GM21390 (cell line): ENCODE results near the gene RTKN2.

Experiments
- ATAC-seq: cut with Tn5 transposase; IDR thresholded peaks from one replicate; pipeline ENCODE4 v1.9.1; 2021; ENCODE audit not compliant: unreplicated experiment

RTKN2 gene

GRCh38 chr10:62182171-62182570, 86.5 kb downstream of the RTKN2 start:
- ATAC-seq = no peak

DNA sequence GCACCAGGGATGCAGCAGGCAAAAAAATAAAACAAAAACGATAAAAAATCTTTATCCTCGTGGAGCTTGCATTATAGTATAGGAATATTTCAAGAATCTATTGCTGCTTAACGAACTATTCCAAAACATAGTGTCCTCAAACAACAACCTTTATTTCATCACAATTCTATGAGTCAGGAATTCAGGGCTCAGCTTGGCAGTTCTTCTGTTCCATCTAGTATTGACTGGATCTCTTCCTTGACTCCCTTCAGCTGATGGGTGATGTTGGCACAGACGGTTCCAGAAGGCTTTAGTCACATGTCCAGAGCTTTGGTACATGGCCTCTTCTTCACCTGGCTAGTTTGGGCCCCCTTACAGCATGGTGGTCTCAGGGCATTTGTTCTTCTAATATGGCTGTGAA, 88.0 kb downstream of the RTKN2 start:
- ATAC-seq = no peak

DNA sequence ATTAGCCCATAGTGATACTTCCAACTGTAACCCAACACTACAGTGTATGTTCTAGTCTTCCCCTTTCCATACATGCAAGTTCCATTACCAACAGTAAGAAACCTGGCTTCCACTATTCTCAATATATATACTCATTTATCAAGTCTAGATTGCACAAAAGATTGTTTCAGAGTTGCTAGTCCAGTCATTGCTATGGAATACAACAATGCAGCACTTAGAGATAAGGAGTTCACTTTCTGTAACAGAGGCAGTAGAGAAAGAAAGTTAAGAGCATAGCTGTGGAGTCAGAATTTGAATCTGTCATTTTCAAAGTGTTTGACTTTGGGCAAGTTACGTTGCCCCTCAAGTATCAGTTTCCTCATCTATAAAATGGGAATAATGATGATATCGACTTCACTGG, 90.1 kb downstream of the RTKN2 start:
- no peak for ATAC-seq

- ATAC-seq = no peak
These were observed 91.5 kb downstream of the RTKN2 start for GRCh38 chr10:62177111-62177510.

DNA sequence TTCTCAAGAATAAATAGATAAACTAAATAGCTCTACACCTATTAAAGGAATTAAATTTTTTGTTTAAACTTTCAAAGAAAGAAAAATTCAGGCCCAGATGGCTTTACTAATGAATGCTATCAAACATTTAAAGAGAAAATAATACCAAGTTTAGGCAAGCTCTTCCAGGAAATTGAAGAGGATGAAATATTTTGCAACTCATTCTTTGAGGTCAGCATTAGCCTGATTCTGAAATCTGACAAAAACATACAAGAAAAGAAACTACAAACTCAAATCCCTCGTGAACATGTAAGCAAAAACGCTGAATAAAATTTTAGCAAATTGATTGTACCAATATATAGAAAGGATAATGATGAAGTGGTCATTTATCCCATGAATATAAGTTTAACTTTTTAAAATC, 93.4 kb downstream of the RTKN2 start:
- ATAC-seq = no peak

DNA sequence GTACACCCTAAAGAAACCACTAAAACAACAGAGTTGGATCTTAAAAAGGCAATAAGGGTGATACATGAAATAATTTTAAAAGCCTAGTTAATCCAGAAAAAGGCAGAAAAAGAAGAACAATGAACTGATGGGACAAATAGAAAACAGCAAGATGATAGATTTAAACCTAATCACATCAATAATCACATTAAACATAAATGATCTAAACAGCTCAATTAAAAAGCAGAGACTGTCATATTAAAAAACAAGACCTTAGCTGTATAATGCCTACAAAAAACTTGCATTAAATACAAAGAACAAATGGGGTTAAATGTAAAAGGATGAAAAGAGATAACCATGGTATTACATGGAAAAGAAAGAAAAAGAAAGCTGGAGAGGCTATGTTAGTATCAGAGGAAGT, 96.2 kb downstream of the RTKN2 start:
- ATAC-seq = no peak

DNA sequence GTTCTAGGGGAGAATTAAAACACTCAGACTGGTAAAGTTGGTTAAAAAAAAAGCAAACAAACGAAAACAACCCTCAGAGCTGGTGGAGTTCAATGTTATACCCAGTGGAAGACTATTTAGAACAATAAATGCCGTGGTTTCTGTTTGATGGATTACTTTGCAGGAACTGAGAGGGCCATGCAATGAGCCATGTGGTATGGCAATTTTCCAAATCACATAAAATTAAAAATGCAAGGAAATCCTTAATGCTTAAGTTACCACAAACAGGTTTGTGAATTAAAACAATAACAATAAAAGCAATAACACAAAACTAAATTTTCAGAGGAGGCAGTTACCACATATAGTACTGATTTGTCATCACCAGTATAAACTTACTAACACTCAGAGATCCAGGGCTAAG, 96.9 kb downstream of the RTKN2 start:
- no peak for ATAC-seq

GRCh38 chr10:62170732-62171131, 97.9 kb downstream of the RTKN2 start:
- no peak for ATAC-seq

DNA sequence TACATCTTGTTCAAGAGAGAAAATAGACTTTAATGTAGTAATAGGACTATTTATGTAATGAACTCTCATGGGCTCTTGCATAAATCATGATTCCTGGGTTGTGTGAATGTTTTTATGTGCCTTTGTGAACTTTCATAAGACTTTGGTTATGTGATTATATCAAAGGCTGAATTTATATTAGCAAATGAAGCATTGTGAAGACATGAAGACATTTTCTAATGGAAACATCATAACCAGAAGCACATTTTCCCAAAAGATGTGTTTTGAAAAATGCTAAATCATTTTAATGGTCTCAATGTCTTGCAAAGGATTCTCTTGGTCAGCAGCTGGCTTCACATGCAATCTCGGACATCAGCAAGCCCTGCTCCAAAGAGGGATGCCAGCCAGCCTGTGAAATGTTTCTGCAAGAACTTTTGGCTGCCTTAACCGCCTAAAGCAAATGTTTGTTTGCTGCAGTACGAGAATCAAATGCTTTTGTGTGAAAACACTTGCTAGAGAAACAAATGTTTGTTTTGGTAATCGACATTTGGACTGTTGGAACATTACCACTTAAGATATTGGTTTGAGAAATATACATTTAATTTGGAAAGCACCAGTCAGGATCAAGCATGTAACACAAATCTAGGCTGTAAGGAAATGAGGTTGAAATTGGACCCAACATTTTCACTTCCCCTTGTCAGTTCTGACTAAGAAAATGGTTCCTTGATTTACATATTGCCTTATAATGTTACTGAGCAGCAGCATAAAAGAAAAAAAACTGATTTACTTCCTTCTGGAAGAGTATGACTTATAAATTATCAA, 102.1 kb downstream of the RTKN2 start:
- peak; percentile 99 for ATAC-seq

GRCh38 chr10:62165803-62166202, 102.8 kb downstream of the RTKN2 start:
- ATAC-seq = no peak

DNA sequence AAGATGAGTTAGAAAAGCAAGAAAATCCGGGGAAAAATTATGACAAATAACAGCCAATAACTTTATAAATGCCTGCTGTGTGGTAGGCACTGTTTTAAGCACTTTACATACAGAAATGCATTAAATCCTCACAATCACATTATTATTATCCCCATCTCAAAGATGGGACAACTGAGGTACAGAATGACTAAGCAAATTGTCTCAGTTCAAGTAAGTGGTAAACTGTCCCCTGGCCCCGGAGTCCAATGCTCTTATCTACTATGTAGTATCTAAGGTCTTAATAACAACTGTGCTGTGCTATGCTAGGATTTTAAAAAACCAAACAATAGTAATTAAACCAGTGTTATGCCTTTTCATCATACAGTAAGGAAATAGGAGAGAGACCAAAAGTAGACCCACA, 105.6 kb downstream of the RTKN2 start:
- ATAC-seq = no peak

- ATAC-seq = no peak
These were observed 106.2 kb downstream of the RTKN2 start for GRCh38 chr10:62162261-62162981.

GRCh38 chr10:62159351-62159750, 109.3 kb downstream of the RTKN2 start:
- no peak for ATAC-seq

DNA sequence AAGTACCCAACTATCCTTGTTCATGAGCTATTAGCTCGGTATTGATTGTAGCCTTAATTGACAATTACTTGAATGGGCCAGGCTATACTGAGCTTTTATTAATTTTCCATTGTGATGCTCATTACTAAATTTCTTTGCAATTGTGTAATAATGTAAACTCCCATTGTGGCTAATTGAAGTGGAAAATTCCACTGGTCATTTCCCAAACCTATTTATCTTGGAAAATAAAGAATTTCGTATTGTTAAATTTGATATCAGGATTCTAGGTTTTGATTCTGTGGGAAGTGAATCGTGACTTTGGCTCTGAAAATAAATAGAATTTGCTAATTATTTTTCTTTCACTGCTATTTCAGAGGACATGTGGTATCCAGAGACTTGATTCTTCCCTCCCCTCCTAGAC, 111.0 kb downstream of the RTKN2 start:
- no peak for ATAC-seq

GRCh38 chr10:62155054-62155680, 113.5 kb downstream of the RTKN2 start:
- no peak for ATAC-seq

DNA sequence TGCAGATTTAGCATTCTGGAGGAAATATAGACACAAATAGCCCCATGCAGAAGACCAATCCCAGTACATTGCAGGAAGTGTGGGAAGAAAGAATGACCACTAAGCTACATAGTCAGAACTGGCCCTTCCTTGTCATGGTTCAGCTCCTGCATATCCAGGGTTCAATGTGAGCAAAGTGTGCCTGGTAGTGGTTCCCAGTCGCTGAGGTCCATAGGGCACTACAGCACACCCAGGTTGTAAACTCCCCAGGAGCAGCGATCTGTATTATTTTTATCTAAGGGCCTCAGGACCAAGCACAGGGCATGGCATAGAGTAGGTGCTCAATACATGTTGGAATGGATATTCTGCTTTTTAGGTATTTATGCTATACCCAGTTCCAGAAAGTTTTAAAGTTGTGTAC, 114.4 kb downstream of the RTKN2 start:
- no peak for ATAC-seq

GRCh38 chr10:62153191-62153590, 115.5 kb downstream of the RTKN2 start:
- no peak for ATAC-seq

DNA sequence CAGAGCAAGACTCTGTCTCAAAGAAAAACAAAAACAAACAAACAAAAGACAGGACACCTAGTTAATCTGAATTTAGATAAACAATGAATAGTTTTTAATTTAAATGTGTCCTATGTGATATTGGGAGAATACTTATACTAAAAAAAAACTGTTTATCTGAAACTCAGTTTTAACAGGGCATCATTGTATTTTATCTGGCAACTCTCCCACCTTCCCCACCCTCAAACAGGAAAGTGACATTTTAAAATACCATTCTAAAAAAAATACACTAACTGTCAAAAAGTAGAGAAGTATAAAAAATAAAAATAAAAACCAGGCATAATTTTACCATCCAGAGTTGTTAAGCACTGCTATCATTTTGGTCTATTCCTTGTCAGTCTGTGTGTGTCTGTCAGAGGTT, 119.0 kb downstream of the RTKN2 start:
- no peak for ATAC-seq

DNA sequence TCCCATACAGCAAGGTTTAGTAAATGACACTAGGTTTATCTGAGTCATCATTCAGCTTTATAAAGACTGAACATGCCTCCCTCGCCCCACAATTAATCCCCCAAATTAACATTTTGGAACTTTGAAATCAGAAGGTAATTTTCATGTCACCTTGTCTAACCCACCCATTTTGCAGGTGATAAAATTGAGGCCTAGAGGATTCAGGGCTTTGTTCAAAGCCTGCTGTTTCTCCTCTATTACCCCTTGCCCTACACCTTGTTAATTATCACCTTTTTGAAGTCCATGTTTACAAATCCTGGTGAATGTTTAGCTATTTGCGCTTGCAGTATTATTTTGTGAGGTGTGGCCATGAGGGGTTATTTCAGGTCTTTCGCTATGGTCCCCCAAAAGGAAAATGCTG, 120.5 kb downstream of the RTKN2 start:
- ATAC-seq = no peak

GRCh38 chr10:62147425-62147824, 121.2 kb downstream of the RTKN2 start:
- no peak for ATAC-seq

DNA sequence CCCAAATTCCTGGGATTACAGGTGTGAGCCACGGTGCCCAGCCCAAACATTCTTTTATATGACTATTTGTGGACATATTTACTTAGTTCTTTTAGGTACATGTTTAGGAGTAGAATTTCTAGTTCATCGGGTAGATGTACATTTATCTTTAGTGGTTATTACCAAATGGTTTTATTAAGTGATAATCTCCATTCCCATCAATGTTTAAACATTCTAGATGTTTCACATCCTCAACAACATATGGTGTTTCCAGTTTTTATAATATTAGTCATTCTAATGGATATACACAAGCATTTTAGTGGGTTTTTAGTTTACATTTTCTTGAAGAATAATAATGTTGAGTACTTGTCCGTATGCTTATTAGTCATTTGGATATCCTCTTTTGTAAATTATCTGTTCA, 131.7 kb downstream of the RTKN2 start:
- no peak for ATAC-seq

DNA sequence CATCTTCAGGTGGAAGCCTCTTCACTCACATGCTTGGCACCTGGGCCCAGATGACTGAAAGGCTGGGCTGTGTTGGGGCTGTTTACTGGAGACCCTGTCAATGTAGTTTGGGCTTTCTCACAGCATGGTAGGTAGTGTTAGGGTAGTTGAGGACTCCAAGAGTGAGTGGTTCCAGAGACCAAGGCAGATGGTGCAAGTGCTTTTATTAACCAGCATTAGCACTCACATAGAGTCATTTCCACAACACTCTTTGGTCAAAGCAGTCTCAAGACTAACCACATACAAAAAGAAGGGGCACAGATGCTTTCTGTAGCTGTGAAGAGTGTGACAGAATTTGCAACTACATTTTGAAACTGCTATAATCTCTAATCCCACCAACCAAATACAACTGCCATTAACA, 135.0 kb downstream of the RTKN2 start:
- ATAC-seq = peak; percentile 98
